GM21423 (cell line): ENCODE results near the gene KIF21B.
"Not testable (repeated sequence)": the region's sequence is repeated elsewhere in the genome, so short reads cannot be mapped to it uniquely, and the experiment has no call there.

Experiments used
- ATAC-seq: cut with Tn5 transposase; IDR thresholded peaks from one replicate; pipeline ENCODE4 v1.9.1; 2021; ENCODE audit warnings: mild to moderate bottlenecking, moderate library complexity; ENCODE audit not compliant: unreplicated experiment

Gene KIF21B

GRCh38 chr1:200954434-200954833 lies 69.1 kb downstream of the KIF21B start:
- ATAC-seq = no peak

- ATAC-seq = no peak
Observed at GRCh38 chr1:200951016-200951415, 72.5 kb downstream of the KIF21B start.

- no peak for ATAC-seq
Observed at GRCh38 chr1:200949626-200950025, 73.9 kb downstream of the KIF21B start.

GRCh38 chr1:200947059-200947566 lies 76.4 kb downstream of the KIF21B start:
- ATAC-seq = no peak

- ATAC-seq = no peak
Observed at GRCh38 chr1:200945111-200945510, 78.4 kb downstream of the KIF21B start.

- ATAC-seq = no peak
Observed at GRCh38 chr1:200938955-200939354, 84.6 kb downstream of the KIF21B start.

GRCh38 chr1:200935286-200935962 lies 88.1 kb downstream of the KIF21B start:
- not testable (repeated sequence) for ATAC-seq

GRCh38 chr1:200934676-200935245 lies 88.8 kb downstream of the KIF21B start:
- ATAC-seq = no peak

GRCh38 chr1:200931776-200932175 lies 91.7 kb downstream of the KIF21B start:
- ATAC-seq = no peak

GRCh38 chr1:200930285-200930684 lies 93.2 kb downstream of the KIF21B start:
- ATAC-seq = not testable (repeated sequence)

GRCh38 chr1:200929530-200930278 lies 93.8 kb downstream of the KIF21B start:
- ATAC-seq = no peak

- no peak for ATAC-seq
Observed at GRCh38 chr1:200925831-200926230, 97.7 kb downstream of the KIF21B start.

GRCh38 chr1:200923601-200924000 lies 99.9 kb downstream of the KIF21B start:
- no peak for ATAC-seq

GRCh38 chr1:200922406-200922805 lies 101.1 kb downstream of the KIF21B start:
- no peak for ATAC-seq

- no peak for ATAC-seq
Observed at GRCh38 chr1:200921571-200922110, 101.9 kb downstream of the KIF21B start.
